GM18508 (cell line): ENCODE measurements around the gene VPS41.
"Not testable (repeated sequence)": the region's sequence is repeated elsewhere in the genome, so short reads cannot be mapped to it uniquely, and the experiment has no call there.

ENCODE experiments used
- ATAC-seq: cut with Tn5 transposase; IDR thresholded peaks from one replicate; pipeline ENCODE4 v1.9.1; 2021; ENCODE audit warnings: moderate number of reproducible peaks; ENCODE audit not compliant: insufficient read depth, unreplicated experiment

The VPS41 gene

GRCh38 chr7:38862666-38863065 lies 46.3 kb downstream of the VPS41 start:
- ATAC-seq, result no peak

- no peak for ATAC-seq
These were observed 50.6 kb downstream of the VPS41 start for GRCh38 chr7:38858259-38858884.

- ATAC-seq, result no peak
These were observed 53.1 kb downstream of the VPS41 start for GRCh38 chr7:38855867-38856266.

GRCh38 chr7:38855386-38855785 lies 53.6 kb downstream of the VPS41 start:
- ATAC-seq, result no peak

GRCh38 chr7:38854947-38855346 lies 54.0 kb downstream of the VPS41 start:
- not testable (repeated sequence) for ATAC-seq

- no peak for ATAC-seq
These were observed 57.7 kb downstream of the VPS41 start for GRCh38 chr7:38851321-38851720.

GRCh38 chr7:38846280-38846679 lies 62.7 kb downstream of the VPS41 start:
- no peak for ATAC-seq

- no peak for ATAC-seq
These were observed 63.9 kb downstream of the VPS41 start for GRCh38 chr7:38844952-38845563.

GRCh38 chr7:38842746-38843145 lies 66.2 kb downstream of the VPS41 start:
- ATAC-seq, result no peak

- ATAC-seq, result no peak
These were observed 68.1 kb downstream of the VPS41 start for GRCh38 chr7:38840736-38841460.

GRCh38 chr7:38839851-38840250 lies 69.1 kb downstream of the VPS41 start:
- no peak for ATAC-seq

- ATAC-seq, result no peak
These were observed 70.1 kb downstream of the VPS41 start for GRCh38 chr7:38838725-38839385.

GRCh38 chr7:38834357-38834756 lies 74.6 kb downstream of the VPS41 start:
- ATAC-seq, result no peak

- no peak for ATAC-seq
These were observed 75.7 kb downstream of the VPS41 start for GRCh38 chr7:38833329-38833728.

GRCh38 chr7:38831259-38831996 lies 77.6 kb downstream of the VPS41 start:
- no peak for ATAC-seq

- no peak for ATAC-seq
These were observed 78.2 kb downstream of the VPS41 start for GRCh38 chr7:38830826-38831225.

- ATAC-seq, result no peak
These were observed 79.4 kb downstream of the VPS41 start for GRCh38 chr7:38829488-38830165.

- ATAC-seq, result no peak
These were observed 81.0 kb downstream of the VPS41 start for GRCh38 chr7:38828026-38828425.

GRCh38 chr7:38825721-38826440 lies 83.1 kb downstream of the VPS41 start:
- no peak for ATAC-seq
